HG02610 (cell line): Measurements from ENCODE around the gene MBP.

Experiments used
- ATAC-seq: cut with Tn5 transposase; IDR thresholded peaks from one replicate; pipeline ENCODE4 v1.9.1; 2021; ENCODE audit warnings: mild to moderate bottlenecking, moderate library complexity; ENCODE audit not compliant: unreplicated experiment

MBP gene

DNA sequence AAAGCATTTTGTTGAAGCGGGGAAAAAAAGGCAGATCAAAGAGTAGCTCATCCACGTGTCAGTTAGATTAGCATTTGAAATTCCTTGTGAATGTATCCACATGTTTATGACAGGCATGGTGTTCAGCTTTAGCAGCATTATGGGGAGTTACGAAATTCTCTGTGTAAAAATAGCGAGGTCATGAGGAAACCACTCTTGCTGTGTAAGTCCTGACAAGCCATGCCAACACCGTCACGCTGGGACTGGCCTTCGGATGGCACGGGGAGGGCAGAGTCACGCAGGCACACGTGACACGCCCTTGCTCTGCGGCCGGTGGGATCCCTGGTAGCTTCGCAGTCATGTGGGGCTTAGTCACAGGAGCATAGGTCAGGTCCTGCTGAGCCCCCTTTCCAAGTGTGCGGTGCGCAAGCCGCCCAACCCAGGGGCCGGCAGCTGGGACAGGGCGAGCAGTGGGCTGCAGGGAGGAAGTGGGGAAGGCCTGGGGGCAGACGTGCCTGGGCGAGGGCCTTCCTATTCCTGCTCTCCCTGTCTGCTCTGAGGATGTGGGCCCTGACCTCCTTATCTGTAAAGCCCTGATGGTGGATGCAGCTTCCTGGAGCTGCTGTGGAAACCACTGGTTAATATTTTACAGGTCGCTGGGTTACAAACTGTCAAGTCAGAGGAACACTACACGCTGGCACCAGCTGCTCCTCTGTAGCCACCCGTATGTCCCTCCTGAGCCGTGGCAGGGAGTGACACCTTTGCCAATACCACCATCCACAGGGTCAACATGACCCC is 18.0 kb downstream of the MBP start:
- peak; percentile 73 for ATAC-seq

DNA sequence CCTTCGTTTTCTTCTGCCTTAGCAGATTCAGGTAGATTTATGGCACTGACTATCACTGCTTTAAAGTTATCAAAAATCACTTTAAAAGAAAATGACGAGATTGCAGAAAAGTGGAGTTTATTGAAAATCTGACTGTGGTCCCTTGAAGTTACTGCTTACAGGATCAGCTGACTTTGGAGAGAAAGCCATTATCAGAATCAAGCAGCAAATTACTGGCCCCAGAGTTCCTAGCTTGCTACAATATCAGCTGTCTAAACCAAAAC is 18.5 kb downstream of the MBP start:
- ATAC-seq = no peak

GRCh38 chr18:77113361-77114151 is 19.0 kb downstream of the MBP start:
- no peak for ATAC-seq

GRCh38 chr18:77112747-77113092 is 19.9 kb downstream of the MBP start:
- ATAC-seq = no peak

DNA sequence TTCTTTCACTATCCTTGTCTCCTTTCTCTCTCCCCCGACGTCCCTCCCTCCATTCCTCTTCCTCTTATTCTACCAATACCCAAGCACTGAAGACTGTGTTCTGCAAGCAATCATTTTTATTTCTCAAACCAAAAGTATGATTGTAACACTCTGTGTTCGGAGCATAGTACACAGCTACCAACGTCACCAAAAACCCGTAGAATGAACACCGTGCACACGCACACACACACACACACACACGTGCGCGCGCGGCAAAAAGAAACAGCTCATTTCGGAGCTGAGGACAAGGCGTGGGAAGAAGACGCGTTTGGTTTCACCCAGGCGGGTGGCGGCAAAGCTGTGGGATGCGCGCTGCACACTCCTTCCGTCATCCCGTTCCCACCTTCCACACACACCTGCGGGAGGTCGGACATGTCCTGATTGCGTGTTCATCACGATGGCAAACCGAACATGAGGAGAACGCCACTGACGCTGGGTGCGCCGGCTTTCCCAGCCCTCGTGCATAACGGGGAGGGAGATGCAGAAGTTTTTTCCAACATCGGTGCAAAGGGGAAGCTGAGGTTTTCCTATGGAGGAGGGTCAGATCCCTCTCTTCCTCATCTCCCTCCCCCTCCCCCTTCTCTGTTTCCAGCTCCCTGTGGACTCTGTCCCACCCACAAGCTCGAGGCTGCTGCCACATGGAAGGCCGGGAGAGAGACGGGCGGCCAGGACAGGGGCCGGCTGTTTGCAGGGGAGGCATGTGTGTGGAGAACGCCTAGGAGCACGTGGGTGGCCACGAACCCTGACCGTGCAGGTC is 20.4 kb downstream of the MBP start:
- no peak for ATAC-seq

DNA sequence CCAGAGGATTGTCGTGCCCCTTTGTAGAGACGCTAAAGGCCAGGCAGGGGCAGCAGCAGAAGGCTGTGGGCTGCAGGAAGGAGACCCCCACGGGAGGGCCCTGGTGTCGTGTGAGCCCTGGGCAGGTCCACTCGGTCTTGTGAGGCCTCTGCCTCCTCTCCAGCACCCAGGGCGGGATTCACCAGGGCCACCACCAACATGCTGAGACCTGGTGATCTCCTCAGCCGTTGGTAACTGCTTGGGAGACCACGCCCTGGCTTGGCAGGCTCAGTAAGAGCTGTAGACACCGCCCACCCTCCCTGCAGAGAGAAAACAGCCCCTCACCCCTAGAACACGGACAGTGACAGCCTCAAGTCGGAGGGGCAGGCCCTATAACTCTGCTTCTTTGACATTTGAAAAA is 21.1 kb downstream of the MBP start:
- no peak for ATAC-seq

GRCh38 chr18:77110936-77111335 is 21.6 kb downstream of the MBP start:
- no peak for ATAC-seq

GRCh38 chr18:77110400-77110799 is 22.2 kb downstream of the MBP start:
- no peak for ATAC-seq

- ATAC-seq = no peak
These were observed 22.9 kb downstream of the MBP start for GRCh38 chr18:77109648-77110019.

- no peak for ATAC-seq
These were observed 23.5 kb downstream of the MBP start for GRCh38 chr18:77108821-77109647.

DNA sequence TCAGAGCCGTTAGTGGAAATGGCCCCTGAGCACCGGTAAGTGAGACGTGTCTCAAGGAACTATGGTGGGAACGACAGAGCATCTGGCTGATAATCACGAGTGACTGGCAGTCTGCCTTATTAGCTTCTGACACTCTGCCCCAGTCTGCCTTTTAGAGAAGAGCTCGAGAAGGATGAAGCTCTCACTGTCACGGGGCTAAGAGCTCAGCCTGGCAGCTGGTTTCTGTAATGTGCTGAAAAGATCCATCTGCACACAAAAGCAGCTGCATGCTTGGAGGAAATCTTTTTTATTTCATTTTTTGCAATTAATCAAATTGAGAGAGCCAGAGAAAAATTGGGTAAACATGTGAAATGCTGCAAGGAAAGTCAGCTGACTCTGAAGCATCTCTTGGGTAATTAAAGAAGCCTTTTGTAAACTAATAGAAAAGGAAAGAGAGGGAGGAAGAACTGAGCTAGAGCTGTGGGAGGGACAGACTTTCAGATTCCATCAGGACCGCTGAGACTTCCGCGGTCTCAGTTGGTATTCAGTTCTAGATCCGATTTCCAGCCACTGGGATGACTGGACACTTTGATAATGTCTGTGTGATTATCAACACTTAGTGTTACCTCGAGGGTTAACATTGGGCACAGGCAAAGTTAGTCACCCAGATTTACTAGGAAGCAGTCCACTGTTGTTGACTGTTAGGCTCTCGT is 24.4 kb downstream of the MBP start:
- ATAC-seq = peak; percentile 81

- ATAC-seq = no peak
These were observed 25.3 kb downstream of the MBP start for GRCh38 chr18:77107292-77107691.

- no peak for ATAC-seq
These were observed 26.3 kb downstream of the MBP start for GRCh38 chr18:77106331-77106730.

DNA sequence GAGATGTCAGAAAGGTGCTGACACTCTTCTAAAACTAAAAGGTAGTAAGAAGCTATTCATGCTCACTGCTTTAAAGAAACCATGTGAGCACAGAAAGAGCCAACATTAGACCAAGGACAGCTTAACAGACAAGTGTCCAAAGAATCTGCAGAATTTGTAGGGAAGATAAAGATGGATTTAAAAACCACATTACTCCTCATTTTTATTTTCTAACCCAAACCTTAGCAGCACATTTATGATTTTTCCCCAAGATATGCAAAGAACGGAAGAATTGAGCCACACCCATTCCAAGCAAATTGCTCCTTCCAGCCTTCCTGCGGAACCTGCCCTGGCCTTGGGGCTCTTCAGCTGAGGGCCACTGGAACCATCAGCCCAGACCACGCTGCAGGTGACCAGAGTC is 26.9 kb downstream of the MBP start:
- no peak for ATAC-seq

DNA sequence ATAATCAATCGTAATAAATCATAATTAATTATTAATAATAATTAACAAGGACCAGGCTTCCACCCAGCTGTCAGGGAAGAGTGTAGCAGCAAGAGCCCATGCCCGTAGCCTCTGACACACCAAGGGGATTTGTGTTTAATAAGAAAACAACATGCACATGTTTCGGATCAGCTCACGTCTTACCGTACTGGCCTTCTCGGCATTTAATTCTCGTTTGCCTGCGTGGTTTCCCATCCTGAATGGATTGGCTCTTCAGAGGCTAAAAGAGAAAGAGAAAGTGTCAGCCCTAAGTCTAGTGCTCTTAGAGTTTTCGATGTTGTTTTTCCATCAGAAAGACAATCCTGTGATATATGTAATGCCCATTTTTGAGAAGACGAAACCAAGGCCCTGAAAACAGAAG is 27.6 kb downstream of the MBP start:
- ATAC-seq = no peak

DNA sequence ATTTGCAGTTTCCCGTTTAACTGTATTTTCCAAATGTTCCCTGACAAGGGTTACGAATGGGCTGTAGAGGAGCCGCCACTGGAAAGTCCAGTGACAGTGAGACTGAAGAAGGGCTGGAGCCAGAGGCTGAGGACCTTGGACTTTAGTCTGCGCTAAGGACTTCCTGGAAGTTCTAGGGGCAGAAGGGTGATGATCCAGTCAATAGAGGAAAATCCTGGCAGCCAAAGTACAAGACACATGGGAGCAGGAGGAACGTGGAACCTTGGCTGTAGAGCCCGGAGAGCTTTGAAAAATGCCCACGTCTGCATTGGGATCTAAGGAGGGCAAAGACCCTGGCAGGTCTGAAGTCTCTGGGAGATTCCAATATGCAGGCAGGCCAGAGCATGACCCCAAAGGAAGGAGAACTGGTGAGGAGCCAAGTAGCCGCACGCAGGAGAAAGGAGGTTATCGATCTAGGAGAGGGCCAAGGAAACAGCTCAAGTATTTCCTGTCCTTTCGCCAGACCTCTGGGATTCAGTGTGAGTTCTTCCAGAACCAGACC is 28.5 kb downstream of the MBP start:
- ATAC-seq = no peak

GRCh38 chr18:77103187-77103850 is 29.3 kb downstream of the MBP start:
- ATAC-seq = no peak

DNA sequence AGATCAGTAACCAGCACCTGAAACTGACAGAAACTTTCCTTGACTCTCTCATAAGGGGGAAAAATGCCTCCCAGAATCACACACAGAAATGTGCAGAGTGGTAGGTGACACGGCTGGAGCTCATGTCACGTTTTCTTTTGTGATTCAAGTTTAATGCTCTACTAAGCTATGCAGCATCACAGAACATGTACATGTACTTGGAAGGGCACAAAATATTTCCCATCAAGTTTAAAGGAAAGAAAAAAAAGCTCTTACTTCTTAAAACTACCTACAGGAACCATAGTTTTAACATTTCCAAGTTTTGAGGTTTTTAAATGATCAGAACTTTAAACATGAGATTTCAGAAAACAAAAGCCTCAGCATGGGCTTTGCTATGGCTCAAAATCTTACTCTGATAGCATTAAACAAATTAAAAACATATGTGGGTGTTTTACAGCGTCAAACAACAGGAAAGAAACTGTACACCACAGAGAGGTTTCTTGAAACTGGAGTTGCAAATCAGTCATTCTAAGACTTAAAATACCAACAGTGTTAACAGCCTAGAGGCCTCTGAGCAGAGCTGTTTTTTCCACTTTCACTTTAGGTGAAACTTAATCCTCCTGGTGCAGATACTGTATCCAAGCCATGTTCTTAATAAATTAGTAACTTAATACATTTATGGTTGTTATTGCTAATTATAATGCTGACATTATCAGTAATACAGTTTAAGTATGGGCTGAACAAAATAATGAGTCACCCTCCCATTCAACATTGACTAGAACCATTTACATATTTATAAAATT is 30.1 kb downstream of the MBP start:
- peak; percentile 71 for ATAC-seq
